SH-SY5Y (cell line): ENCODE measurements around the gene ADGRG6.

Experiments
- GATA2 ChIP-seq: IDR thresholded peaks from 2 replicates; pipeline ENCODE4 v1.6.1; 2011; ENCODE audit warnings: mild to moderate bottlenecking, low read depth, low read length
- GATA3 ChIP-seq: IDR thresholded peaks from 2 replicates; pipeline ENCODE4 v1.6.1; 2011; ENCODE audit warnings: low read depth, mild to moderate bottlenecking, low read length, moderate library complexity

The ADGRG6 gene

DNA sequence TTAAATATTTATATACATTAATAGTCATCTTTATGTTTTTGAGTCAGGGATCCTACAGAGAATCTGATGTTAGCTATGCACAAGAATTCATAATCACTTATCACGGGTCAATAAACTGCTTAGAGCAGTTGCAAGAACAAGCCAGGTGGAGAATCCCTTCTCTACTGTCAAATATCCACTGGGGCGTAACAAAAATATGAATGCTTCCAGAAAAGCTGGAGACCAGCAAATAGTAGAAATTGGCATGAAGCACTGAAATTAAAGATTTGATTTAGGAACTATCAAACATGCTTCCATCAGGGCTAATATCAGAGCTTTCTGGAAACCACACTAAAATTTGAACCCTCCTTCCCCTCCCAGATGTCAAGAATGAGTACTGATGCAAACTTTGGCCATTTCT lies 37.3 kb downstream of the ADGRG6 start:
- TF ChIP-seq GATA3 (no peak), GATA2 (no peak)

DNA sequence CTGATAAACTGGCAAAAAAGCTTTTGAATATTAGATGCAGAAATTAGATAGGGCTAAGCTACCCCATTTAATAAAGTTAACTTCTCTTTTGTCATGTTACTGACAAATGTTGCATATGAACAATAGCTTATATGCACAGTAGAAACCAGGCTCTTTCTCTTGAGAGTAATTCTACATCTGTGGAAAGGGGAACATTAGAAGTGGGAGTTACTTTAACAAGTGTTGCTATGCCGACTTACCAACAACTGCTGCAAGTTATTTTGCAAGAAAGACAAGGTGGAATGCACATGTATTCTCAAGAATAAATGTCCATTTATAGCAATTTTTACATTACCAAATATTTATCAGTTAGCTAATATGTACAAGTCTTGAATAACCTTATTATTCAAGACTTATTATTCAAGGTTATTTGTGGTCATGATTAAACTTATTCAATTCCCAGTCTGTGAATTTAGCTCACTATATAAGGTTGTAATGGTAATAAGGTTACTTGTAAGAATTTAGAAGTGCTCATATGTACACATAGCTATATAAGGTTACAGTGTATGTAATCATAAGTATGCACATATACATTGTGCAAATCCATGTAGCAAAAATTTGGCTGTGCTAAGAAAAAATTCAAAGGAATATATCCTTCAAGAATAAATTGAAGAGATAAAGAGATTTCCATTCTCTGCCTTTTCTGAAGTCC lies 38.3 kb downstream of the ADGRG6 start:
- TF ChIP-seq GATA2 = no peak
- TF ChIP-seq GATA3 = no peak

DNA sequence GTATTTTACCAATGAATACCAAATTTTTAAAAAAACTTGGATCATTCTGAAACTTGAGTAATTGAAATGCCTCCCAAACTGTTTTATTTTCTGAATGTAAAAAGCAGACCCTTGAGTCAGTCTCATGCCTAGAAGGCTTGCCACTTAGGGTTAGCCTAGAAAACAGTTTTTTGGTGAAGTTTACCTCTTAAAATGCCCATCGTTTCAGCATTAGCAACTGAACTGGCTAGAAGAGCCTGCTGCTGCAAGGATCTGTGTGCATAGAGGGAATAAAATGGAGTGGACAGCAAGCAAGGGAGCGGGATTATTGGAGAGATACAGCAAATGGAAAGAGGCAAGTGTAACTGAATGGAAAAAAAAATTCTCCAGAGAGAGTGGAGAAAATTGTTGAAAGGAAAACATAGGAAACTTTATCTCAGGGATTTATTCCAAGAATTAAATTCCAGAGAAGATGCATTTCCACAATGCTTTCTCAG lies 40.1 kb downstream of the ADGRG6 start:
- TF ChIP-seq GATA2 = no peak

DNA sequence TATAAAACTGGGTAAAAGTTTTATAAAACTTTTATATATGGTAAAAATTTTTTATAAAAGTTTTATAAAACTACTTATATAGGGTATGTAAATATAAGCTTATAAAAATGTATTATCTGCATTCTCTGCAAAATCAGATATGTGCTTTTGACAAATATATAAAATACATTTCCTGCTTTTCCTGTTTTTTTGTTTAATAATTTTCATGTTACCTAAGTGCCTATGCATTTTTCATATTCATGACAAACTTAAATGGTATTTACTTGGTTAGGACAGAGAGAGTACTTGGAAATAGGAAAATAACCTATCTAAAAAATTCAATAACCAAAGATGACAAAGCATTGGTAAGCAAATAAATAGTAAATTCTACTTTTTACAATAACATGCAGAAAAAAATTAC lies 41.2 kb downstream of the ADGRG6 start:
- TF ChIP-seq GATA3 (no peak), GATA2 (no peak)

DNA sequence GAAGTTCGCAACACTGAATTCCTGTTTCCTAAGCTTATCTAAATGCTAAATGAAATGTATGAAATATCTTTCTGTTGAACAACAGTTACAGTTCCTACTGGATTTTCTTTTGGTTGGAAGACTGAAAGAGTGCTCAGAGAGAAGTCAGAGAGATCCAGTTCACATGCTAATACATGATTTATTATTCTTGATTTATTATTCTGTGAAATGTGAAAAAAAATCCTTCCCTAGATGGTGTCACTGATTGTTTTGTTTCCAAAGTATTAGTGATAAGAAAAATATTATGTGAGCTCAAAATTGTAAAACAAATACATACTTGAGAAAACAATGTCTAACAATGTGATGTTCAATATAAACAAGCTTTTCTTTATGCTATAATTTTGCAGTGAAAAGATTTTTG lies 42.1 kb downstream of the ADGRG6 start:
- TF ChIP-seq GATA3 (no peak), GATA2 (no peak)

DNA sequence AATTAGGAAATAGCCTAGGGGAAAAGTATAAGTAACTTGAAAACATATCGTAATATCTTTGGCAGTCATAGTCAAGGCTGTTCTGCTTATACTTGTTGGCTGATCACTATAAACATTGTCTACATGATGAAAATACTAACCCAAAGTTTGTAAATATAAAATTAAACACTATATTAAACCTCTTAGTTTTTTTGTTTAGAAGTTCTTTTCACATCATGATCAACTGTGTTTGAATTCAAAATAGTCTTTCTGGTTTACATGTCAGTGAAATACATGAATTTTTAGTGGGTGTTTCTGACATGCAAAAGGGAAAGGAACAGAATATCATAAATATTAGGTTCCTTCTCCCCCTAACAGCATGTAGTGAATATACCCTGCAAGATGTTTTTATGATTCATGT lies 43.5 kb downstream of the ADGRG6 start:
- TF ChIP-seq GATA2 (no peak), GATA3 (no peak)

DNA sequence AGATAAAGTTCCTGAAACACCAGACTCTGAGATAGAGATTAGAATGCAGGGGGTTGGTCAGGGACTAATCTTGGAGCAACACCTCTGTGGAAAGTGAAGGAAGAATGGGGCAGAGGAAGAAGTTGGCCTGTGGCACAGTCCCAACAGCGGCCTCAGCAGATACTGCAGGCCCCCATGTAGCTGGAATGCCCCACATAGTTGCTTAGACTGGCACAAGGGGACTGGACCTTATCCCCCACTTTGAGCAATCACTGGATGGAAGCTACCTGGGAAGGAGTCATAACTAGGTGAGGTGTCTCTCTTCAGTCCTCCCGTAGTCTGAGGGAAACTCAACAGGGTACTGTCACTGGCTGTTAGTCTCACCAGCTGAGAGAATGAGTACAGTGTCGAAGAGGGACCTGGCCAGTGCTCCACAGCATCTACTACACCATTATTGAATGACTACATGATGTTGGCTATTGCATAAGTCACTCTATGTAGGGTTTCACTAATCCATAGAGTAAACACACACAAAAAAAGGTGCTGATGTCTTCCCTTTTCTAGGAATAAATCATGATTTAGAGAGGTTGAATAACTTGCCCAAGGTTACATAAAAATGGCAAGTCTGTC lies 47.5 kb downstream of the ADGRG6 start:
- TF ChIP-seq GATA2 (no peak), GATA3 (no peak)

DNA sequence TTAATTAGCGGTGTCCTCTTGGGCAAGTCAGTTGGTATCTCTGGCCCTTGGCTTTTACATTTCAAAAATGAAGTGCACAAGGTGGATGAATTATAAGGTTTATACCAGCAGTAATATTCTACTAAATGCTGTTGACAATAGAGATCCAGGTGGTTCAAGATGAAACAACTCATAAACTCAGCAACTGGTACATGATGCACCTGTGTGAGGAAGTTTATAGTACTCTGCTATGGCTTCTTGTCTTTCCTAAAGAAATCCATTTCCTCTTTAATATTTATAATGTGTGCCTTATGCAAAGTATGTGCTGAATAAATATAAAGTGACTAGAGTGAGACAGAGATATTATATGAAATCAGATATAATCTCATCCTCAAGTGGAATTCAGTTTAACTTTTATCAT lies 48.5 kb downstream of the ADGRG6 start:
- TF ChIP-seq GATA2 (no peak), GATA3 (no peak)

DNA sequence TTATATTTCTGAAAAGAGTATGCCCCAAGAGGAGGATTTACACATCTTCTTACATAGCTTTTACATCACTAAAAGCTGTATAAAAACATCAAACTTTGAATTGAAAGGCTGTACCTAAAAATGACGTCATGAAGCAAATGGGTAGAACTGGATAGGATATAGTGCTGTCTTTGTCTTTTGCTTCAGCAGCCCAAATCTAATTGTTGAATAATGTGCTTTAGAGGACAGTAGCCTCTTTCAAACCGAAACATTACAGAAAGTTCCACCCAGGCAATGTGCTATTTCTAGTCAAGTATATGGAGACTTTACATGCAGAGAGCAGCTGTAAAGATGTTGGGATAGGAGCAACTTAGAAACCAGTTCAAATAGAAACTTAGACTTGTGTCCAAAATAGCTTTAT lies 51.9 kb downstream of the ADGRG6 start:
- TF ChIP-seq GATA3 (no peak), GATA2 (no peak)

DNA sequence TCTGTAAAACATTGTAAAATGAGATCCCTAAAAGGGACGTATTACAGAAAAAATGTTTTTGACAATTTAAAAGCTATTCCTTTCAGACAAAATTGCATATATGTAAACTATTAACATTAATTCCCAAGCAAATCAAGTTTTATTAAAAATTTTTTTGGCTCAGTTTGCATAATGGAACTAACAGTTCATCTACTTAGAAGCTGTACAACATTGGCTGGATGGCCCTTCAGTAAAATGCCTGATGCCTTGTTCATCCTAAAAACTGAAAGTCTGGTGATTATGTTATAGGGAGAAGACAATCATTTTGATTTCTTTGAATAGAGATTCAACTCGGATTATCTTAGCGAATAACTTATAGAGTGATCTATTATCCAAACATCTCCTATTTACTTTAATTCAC lies 52.8 kb downstream of the ADGRG6 start:
- TF ChIP-seq GATA2 = no peak
- TF ChIP-seq GATA3 = no peak

DNA sequence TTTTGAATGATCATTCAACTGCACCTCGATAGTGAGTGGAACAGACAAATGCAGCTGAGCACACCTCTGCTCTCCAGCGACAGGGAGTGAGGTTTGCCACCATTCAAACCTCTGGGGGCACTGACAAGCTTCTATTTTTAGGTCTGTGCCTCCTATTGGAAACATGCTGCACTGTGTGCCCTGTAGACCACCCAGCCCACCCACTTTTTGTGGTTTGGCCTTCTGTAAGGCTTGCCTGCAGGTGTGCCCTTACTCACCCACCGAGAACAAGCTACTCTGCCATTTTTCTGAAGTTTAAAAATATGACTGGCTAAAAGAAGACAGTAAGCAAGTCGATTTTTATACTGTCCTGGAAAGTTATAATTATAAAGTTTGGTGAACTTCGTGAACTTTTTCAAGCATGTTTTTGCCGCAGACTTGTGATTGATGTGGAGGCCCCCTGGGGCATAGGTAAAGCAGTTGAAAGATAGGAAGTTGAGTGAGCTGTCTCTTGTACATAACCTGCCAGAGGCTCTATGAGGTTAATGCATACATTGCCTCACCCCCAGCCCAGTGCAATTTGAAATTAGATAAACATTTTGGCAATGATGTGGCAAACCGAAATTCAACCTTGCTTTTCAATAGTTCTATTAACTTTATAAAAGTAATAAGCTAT lies 53.8 kb downstream of the ADGRG6 start:
- TF ChIP-seq GATA3 = no peak

DNA sequence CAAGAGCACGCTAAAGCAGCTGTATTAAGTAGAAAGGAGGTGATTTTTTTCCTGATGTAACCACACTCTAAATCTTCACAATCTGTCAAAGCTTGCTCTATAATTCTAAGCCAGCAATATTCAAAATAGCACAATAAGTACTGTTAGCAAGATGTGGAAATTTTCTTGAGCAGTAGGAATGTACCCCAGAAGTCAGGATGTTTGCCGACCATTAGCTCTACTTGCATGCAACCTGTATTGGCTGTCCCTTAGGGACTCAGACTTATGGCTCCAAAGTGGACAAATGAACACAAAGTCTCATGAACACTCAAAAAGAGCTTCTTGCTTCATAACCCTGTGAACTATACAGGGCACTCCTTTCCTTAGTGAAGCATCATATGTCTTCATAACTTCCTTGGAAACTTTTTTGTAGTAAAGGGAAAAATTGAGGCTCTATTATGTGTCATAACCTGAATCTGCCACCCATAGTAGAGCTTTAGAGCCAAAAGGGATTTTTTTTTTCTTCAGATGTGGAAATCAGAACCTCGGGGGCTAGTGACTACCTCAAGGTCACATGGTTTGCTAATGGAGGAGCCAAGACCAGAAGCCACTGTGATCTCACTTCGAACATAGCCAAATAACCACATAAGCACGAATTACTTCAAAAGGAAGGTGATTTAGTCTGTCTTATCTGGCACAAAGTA lies 54.5 kb downstream of the ADGRG6 start:
- TF ChIP-seq GATA2 = no peak
- TF ChIP-seq GATA3 = no peak

DNA sequence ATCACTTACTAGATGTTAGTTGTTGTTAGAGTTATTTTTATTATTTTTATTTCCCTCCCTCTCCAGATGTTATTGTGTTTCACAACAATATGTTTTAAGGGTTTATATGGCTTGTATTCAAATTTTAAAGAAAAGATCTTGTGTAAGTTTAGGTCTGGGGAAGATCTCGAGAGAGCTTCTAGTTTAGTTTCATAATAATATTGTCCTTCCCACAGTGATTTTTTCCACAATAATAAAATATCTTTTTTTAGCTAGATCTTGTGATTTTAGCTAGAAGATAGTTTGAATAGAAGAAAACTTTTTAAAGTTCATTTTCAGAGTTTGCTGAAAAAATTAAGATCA lies 55.0 kb downstream of the ADGRG6 start:
- TF ChIP-seq GATA2 (no peak), GATA3 (no peak)

DNA sequence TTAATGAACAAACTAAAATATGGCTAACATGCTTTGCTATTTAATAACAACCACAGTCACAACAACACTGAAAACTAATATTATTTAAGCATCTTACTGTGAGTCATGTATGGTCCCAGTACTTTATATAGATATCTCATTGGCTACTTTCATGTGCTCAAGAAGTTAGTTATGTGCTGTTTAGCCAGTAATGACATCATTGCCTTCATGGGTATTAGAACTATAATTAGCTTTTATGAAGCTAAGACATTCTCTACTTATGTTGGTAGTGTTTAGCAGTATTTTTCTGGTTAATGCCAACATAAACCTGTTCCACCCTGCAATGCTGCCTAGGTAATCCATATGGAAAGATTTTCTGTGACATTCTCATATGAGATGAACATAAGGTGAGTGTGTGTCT lies 56.1 kb downstream of the ADGRG6 start:
- TF ChIP-seq GATA3 (no peak), GATA2 (no peak)
